HG03103 (cell line): ENCODE data around the gene MBNL3.

Experiments used
- ATAC-seq: cut with Tn5 transposase; IDR thresholded peaks from one replicate; pipeline ENCODE4 v1.9.1; 2021; ENCODE audit warnings: low read depth; ENCODE audit not compliant: unreplicated experiment

Gene MBNL3, protein sequence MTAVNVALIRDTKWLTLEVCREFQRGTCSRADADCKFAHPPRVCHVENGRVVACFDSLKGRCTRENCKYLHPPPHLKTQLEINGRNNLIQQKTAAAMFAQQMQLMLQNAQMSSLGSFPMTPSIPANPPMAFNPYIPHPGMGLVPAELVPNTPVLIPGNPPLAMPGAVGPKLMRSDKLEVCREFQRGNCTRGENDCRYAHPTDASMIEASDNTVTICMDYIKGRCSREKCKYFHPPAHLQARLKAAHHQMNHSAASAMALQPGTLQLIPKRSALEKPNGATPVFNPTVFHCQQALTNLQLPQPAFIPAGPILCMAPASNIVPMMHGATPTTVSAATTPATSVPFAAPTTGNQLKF

DNA sequence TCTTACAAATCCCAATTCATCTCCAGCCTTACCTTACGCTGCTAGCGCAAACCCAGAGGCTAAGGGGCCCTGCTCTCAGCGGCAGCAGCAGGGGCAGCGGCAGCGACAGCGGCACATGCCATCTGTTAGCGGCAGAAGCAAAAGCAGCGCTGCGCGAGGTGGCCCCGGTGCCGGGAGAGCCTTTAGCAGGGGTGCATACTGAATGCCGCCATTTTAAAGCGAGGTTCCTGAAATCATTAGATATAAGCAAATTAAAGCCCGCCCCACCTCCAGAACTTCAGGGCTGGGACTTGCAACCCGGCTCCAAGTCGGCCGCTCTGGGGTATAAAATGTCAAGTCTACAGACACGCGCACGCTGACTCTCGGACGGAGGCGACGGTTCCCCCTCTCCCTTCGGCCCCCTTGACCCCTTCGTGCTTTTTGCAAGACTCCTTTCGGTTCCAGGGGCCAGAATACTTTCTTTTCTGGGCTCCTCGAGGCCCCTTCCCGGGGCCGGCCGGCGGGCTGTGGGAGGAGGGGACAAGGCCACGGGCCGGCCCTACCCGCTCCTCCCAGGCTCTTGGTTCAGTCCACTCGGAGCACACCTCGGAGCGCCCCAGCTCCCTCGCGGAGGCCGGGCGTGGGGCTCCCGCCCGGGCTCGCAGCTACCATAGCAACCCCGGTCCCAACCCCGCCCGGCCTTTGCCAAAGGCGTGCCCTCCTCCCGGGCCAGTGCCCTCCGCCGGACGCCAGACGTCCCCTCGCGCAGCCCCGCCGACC is at the start of gene MBNL3:
Gene MBNL3 (minus strand): TSS at position 220 of the 759 bp plus-strand sequence. CDS start 49,427 bp downstream, outside the sequence.
- peak; percentile 39 for ATAC-seq

DNA sequence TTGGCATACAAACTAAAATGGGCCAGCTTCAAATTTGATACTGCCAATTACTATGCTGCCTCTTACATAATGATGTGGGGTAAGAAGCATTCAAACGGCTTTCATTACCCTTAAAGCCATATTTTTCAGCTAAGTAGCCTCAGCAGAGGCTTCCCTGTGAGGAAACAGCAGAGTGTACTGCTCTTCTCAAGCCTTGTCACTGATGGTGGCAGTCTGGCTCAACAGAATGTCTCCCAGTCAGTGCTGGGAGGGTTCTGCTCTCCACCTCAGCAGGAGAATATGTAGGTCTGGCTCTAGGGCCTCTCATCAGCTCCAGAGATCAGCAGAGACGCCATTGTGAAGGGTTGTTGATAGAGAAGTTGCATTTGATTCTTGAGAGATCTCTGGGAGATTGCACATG is 44.6 kb upstream of the MBNL3 start:
- no peak for ATAC-seq

DNA sequence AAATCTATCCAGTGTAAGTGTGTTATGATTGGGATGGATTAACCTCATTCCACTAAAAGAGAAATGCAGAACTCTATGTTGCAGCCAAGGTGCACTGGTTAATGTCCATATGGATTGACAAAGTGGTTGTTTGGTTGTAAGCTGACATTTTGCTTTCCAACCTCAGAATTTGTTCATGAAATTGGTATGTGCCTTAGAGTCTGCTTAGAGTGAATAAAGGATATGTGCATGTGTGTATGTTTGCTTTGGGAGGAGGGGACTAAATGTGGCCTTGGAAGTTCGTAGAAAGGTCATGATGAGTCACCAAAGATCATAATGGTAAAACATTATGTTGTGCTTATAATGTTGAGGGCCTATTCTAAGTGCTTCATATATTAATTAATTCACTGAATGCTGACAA is 44.1 kb upstream of the MBNL3 start:
- ATAC-seq = no peak

DNA sequence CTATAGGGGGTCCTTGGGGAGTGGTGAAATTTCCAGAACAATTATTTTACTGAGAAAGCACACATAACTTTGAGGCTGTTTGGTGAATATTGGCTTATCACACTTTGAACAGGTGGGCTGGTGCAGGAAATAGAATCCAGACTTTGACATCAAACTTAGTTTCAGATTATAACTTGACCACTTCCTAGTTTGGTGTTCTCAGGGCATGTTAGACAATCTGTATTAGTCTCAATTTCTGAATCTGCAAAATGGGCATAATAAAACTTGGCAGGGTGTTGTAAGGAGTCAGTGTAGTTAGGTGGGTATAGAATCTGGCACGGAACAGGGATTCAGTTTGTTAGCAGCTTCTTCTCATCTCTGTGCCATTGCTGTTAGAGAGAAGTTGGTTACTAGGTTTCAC is 43.3 kb upstream of the MBNL3 start:
- no peak for ATAC-seq

DNA sequence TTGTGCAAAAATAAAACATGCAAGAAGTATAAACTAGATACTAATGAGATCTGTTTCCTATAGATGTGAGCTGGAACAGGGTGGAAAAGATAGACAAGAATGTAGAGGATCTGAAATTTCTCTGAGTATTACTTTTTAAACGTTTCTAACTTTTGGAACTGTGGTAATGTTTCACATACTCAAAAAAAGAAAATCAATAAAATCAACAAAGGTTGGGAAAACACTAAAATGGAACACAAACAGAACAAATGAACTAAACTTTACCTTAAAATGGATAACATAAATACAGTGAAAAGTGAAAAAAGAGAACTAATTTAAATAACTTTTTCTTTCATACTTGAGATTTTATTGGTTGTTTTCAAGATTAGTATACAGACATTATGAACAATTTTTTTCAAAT is 32.0 kb upstream of the MBNL3 start:
- no peak for ATAC-seq

DNA sequence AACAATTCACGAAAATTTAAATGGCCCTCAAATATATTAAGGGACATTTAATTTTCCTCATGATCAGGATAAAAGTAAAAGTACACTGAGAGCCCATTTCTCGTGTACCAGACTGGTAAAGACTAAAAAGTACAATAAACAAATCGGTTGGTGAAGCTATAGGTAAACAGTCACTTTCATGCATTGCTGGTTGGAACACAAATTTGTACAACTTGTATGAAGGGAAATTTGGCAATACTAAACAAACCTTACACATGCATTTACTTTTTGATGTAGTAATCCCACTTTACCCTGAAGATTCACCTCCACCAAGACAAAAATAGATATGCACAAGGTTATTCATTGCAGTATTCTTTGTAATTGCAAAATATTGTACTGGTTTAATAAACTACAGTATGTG is 31.4 kb upstream of the MBNL3 start:
- ATAC-seq = no peak

DNA sequence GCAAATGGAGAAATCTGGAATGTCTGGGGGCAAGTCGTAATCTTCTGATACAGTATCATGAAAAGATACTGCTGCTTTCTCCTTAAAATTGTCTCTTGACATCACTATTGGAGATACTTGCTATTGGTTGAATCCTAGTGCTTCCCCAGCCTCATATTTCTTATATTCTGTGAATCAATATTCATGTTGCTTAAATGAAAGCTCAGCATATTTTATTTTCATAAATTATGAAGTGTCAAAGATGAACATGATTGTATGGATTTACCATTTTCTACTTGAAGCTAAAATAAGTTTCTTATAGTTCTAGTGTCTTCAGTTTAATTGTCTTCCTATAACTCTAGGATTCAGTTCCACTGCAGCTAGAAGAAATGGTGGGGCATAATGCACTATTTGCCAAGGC is 29.6 kb upstream of the MBNL3 start:
- no peak for ATAC-seq

DNA sequence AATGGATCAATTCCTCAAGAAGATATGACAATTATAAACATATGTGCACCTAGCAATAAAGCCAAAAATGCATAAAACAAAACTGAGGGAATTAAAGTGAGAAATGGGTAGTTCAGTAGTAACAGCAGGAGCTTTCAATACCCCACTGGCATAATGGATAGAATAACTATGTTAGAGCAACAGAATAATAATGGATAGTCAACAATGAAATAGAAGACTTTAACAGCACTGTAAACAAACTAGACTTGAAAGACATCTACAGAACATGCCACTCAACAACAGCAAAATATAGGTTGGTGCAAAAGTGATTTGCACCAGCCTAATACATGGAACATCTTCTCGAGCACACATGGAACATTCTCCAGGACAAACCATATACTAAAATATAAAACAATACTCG is 20.0 kb upstream of the MBNL3 start:
- ATAC-seq = no peak

DNA sequence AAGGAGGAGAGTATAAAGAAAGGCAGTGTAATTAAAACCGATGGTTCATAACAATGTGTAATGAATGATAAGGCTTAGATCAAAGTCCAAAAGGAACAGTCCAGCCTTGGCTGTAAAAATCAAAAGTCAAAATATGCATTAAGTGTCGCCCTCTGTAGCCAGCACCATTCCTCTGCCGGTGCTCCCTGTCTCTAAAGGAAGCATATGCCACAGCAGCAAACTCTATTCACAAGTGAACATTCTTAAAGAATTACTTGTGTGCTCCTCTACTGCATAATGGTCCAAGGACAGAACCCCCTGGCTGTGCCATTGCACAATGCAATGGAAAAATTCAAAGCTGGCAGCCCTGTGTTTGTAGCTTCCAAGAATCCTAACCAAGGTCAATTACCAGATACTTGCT is 16.3 kb upstream of the MBNL3 start:
- no peak for ATAC-seq

DNA sequence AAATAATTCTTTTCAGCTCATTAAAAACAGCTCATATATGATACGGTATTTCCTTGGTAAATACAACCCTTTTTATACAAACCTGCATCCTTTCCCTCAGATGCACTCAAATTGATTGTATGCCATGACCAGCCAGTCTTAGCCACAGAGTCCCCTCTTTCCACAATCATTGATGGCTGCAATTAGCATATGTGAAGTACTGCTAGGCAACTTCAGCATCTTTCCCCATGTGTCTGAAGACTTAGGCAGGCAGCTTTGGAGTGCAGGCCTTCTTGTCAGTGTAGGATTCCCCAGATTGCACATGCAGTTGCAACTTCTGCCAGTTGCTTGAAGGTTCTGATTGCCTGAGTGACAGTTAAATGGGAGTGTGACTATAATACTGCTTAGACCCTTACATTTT is 15.6 kb upstream of the MBNL3 start:
- no peak for ATAC-seq

DNA sequence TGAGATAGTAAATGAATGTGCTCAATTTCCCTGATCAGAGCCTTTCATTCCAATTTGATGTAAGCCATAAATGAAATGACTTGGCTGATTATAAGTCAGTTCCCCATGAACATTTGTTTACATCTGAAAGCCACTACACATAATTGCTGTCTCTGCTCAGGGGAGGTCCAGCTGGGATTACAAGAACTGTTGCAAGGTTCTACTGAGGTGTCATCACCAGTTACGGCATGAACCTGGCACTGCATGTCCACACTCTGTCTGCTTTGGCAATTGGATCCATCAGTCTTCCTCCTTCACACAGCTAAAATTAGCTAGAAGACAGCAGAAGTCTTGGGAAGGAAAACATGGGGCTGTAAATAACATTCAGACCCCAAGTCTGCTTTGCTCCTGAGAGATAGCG is 12.8 kb upstream of the MBNL3 start:
- ATAC-seq = no peak

DNA sequence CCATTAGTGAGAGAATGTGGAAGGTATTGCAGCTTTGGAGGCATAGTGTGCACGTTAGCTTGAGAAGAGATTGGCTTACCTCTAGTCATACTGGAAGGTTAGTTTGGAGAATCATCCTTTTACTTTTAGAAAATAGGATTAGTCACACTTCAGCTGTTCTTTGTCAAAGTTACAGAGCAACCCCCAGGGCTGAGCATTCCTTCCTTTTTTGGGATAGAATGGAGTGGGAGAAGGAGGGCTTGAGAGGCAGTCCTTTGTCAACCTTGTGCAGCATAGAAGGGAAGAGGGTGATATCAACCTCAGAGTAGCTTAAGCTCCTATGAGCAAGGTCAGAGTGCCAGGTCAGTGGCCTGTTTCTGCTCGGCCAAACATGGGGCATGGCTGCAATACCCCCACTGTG is 8.6 kb upstream of the MBNL3 start:
- ATAC-seq = no peak

DNA sequence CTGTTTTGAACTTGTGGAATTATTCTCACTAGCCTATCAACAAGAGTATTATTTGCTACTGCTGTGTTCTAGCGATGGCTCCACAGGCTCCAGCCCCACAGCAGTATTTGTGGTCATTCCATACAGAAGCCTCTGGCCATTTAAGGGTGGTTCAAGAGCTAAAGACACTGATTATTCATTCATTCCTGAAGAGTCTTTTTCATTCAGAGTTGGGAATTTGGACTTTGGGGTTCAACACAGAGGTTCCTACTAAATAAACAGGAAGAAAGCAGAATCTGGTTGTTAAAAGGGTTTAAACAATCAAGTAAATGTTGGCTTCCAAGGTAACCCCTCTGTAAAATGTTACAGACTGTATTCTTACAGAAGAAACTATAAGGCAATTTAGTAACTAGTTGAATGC is 4.3 kb upstream of the MBNL3 start:
- ATAC-seq = no peak

DNA sequence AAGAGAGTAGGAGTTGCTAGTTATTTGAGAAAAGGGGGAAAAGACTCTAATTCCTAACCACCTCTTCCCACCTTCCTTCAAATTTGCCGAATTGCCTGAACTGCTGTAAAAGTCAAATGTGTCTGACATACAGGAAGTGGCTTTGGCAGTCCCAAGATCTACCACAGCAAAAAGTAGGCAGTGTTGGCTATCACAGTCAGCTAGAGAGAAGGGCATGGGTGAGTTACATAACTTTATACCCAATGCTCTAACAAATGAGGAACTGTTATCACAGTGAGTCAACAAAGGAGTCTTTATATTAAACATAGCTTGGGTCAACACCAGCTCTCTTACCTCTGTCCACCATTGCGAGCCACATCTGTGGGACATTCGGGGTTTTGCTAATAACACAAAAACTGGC is 2.4 kb upstream of the MBNL3 start:
- no peak for ATAC-seq

DNA sequence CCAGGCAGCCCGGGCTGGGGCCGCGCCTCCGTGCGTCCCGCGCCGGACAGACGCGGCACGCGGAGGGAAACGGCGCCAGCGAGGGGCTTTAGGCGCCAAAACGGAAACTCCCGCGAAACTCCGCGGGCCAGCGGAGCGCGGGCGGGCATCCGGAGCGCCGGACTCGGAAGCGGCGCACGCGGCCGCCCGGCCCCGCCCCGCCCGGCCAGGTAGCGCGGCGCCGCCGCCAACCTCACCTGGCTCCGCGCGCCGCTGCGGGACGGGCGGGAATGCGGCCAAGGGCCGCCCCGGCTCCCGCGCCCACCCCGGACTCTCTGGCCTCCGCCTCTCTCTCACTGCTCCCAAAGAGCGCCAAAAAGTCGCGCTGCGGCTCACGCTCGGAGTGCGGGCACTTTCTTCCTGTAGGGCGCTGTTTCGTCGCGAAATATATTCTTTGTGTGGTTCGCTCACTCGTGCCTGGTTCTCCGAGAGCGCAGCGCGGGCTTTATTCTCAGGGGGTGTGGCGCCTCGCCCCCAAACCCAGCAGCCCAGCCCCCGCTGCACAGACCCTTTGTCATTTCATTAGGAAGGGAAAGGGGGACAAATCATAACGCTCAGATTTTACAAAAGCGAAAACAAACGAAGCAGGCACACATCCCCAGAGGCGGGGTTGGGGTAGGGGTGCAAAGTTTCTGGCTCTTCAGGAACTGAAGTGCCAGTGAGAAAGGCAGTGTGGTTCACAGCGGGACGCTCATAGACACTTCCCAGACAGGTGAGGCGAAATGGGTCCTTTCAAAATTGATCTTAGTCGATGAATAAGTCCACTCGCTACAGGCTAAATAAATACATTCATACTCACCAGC is 961 bp upstream of the MBNL3 start:
- ATAC-seq = peak; percentile 34

DNA sequence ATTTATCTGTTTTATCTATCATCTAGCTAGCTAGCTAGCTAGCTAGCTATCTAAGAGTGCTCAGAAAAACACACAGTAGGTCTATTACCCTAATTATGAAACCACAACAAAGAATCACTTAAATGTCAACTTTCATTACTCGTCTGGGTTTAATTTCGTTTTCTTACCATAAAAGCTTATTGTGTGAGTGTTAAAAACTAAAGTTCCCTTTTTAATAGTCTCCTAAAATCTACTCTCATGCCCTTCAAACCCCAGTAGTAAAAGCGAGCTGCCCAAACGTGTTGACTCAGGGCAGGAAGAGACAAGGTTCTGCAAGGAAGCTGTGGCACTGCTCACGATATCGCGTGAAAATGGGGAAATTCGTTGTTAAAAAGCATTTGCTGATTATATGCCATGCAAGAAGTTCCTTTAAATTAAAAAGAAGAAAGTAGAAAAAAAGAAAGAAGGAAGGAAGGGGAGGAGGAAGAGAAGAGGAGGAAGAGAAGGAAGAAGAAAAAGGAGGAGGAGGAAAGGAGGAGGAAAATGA is 595 bp downstream of the MBNL3 start:
- no peak for ATAC-seq

DNA sequence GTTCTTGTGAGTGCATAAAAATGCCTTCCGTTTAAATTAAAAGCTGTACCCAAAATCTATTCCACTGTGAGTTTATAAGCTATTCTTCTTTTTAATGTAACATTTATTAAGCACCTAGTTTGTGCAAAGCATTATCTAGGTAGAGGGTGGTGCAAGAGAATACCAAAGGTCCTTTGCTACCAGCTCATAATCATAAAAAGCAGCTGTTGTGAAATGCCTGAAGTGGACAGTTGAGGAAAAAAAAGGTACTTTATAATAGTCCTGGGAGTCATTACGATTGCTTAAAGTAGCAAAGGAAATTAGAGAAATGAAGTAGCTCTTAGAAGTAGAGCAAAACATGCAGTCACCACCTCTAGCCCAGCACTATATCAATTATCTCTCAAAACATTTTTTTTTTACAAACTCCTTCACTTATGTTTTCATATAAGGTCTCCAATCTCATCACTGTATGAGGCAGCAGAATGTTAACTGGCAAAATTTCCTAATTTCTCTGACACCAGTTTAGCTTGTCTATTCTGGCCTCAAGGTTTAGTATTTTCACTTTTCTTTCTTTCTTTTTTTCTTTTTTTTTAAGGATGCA is 2.1 kb downstream of the MBNL3 start:
- ATAC-seq = no peak

DNA sequence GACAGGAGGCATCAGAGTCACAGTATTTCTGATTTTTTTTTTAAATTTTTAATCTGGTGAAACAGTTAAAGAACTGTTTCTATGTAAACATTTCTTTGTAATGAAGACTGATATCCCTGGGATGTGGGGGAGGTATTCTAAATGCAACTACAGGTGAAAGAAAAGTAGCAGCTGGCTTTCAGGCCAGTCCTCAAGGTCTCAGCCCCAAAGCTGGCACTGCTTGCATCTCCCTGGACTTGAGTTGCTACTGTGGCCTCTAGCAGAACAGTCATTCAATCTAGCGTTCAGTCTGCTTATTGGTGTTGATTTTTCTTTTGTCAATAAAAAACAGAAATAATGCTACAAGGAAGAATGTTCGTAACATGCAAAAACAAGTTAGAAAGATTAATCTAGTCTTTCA is 4.9 kb downstream of the MBNL3 start:
- ATAC-seq = no peak

DNA sequence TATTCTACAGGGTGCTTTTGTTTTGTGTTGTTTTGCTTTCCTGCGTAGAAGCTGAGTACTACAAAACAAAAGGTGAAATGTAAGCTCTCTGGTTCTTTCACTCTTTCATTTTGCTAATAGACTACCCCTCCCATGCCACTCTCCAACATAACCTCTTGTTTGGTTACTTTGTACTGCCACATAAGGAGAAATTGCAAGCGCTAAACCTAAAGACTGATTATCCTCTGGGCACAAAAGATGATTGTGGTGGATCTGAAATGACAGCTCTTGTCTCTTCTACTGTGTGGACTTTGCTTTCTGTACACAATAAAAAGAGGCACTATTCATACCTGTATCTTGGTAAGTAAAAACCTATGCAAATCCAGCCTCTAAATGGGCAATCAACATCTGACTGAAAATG is 5.3 kb downstream of the MBNL3 start:
- ATAC-seq = no peak

DNA sequence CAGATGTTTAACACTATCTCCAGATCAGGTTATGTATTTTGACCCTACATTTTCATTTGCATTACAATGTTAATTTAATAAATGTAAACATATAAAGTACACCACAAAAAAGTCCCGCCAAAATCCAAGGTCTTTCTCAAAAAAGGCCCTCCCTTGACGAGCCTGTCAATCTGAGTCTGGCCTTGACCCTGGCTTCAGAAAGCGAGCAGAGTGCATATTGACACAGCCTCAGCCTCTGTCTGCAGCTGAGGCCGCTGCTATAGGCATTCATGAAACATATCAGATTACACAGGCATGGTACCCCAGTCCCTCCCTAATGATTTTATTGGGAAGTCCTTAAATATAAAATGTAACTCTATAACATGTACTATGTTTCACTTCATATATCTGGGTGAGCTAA is 6.2 kb downstream of the MBNL3 start:
- no peak for ATAC-seq

DNA sequence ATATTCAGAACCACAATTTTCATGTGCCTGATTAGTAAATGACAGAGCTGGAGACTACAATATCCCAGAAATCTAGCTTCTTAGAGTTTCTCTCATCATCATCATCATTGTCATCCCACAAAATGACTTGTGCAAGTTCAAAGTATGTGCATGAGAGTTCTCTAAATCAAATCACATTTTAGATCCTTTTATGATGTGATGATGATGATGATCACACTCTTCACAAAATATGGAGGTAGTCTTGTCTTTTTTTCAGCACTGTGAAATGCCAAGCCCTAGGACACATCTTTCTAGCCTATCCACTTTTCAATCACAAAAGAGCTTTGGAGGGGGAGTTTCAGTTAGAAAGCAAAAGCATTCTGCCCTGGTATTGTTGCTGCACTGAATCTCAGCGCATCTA is 7.4 kb downstream of the MBNL3 start:
- no peak for ATAC-seq
